GM19099 (cell line): ENCODE results near the gene TCP1.

Source experiments
- POLR2A ChIP-seq: IDR thresholded peaks from 3 replicates; pipeline ENCODE4 v1.6.1; 2011; ENCODE audit warnings: low read depth; ENCODE audit not compliant: insufficient read length; ENCODE audit errors: extremely low read depth

The TCP1 gene

GRCh38 chr6:159821726-159822125 is 32.3 kb upstream of the TCP1 start:
- no peak for TF ChIP-seq POLR2A

GRCh38 chr6:159821122-159821521 is 31.7 kb upstream of the TCP1 start:
- TF ChIP-seq POLR2A, result no peak

- no peak for TF ChIP-seq POLR2A
Measured at GRCh38 chr6:159819932-159820640, 30.7 kb upstream of the TCP1 start.

GRCh38 chr6:159819098-159819497 is 29.7 kb upstream of the TCP1 start:
- TF ChIP-seq POLR2A, result no peak

- no peak for TF ChIP-seq POLR2A
Measured at GRCh38 chr6:159817951-159818739, 28.7 kb upstream of the TCP1 start.

- TF ChIP-seq POLR2A, result no peak
Measured at GRCh38 chr6:159815410-159815809, 26.0 kb upstream of the TCP1 start.

- TF ChIP-seq POLR2A, result no peak
Measured at GRCh38 chr6:159813781-159814180, 24.4 kb upstream of the TCP1 start.

GRCh38 chr6:159809149-159809548 is 19.7 kb upstream of the TCP1 start:
- no peak for TF ChIP-seq POLR2A

GRCh38 chr6:159808647-159809046 is 19.2 kb upstream of the TCP1 start:
- no peak for TF ChIP-seq POLR2A

- TF ChIP-seq POLR2A, result no peak
Measured at GRCh38 chr6:159807150-159807858, 17.9 kb upstream of the TCP1 start.

GRCh38 chr6:159806021-159806458 is 16.6 kb upstream of the TCP1 start:
- no peak for TF ChIP-seq POLR2A

GRCh38 chr6:159805440-159806020 is 16.1 kb upstream of the TCP1 start:
- no peak for TF ChIP-seq POLR2A

GRCh38 chr6:159804504-159804903 is 15.1 kb upstream of the TCP1 start:
- TF ChIP-seq POLR2A, result no peak

- TF ChIP-seq POLR2A, result no peak
Measured at GRCh38 chr6:159801935-159802334, 12.5 kb upstream of the TCP1 start.
